ENCODE measurements around the gene ATXN7L1. TPM values are rescaled to one million over a fixed set of nuclear protein-coding genes. Genes with fewer than 3 reads are reported as not detected.
"Not testable (repeated sequence)": the region's sequence is repeated elsewhere in the genome, so short reads cannot be mapped to it uniquely, and the experiment has no call there.

The ATXN7L1 gene
- total RNA-seq, 1 donor from 2014 or later = 12.9 TPM

- peak; percentile 56 for DNase-seq
- H3K27me3 ChIP-seq = no peaks in the 10 kb centered on the region
- no peaks in the 10 kb centered on the region for H3K36me3 ChIP-seq
- no peaks in the 10 kb centered on the region for H3K4me1 ChIP-seq
- intact Hi-C loops (cut with DNase I) = no loop called here
- TF ChIP-seq, protein P1, sequence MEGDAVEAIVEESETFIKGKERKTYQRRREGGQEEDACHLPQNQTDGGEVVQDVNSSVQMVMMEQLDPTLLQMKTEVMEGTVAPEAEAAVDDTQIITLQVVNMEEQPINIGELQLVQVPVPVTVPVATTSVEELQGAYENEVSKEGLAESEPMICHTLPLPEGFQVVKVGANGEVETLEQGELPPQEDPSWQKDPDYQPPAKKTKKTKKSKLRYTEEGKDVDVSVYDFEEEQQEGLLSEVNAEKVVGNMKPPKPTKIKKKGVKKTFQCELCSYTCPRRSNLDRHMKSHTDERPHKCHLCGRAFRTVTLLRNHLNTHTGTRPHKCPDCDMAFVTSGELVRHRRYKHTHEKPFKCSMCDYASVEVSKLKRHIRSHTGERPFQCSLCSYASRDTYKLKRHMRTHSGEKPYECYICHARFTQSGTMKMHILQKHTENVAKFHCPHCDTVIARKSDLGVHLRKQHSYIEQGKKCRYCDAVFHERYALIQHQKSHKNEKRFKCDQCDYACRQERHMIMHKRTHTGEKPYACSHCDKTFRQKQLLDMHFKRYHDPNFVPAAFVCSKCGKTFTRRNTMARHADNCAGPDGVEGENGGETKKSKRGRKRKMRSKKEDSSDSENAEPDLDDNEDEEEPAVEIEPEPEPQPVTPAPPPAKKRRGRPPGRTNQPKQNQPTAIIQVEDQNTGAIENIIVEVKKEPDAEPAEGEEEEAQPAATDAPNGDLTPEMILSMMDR (IDR thresholded peaks at IDR 0.05) = no peak
- no peak overlapping the region for H3K27ac ChIP-seq
- ATAC-seq = no peak
- H3K4me3 ChIP-seq = no peak overlapping the region
- no peaks in the 10 kb centered on the region for H3K9me3 ChIP-seq
These were observed 273.8 kb downstream of the ATXN7L1 start for GRCh38 chr7:105602325-105603305.

DNA sequence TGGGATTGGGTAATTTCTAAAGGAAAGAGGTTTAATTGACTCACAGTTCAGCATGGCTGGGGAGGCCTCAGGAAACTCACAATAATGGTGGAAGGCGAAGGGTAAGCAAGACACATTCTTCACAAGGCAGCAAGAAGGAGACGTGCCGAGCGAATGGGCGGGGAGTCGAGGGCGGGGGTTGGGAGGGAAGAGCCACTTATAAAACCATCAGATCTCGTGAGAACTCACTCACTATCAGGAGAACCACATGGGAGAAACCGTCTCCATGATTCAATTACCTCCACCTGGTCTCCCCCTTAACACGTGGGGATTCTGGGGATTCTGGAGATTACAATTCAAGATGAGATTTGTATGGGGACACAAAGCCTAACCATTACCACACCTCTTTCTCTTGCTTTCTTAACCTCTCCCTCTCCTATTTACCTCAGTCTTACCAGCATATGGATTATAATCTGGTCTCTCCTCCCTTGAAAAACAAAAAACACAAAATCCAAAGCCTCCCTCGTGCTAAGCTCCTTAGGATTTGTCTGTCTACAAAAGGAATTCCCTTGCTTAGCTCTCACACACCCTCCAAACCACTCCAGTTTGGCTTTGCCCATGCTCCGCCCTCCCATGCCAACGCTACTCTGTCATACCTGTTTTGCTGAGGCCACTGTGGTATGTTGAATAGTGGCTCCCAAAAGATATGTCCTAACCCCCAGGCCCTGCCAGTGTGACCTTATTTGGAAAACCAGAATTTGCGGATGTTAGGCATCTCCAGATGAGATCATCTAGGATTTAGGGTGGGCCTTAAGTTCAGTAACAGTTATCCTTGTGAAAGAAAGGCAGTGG is 275.5 kb downstream of the ATXN7L1 start:
- peak; percentile 66 for DNase-seq
- H3K9me3 ChIP-seq = no peaks in the 10 kb centered on the region
- no peaks in the 10 kb centered on the region for H3K27me3 ChIP-seq
- H3K4me3 ChIP-seq = no peak overlapping the region
- ATAC-seq = peak; percentile 94
- H3K36me3 ChIP-seq = no peaks in the 10 kb centered on the region
- intact Hi-C loops (cut with DNase I) = no loop called here
- H3K4me1 ChIP-seq = no peaks in the 10 kb centered on the region
- no peak overlapping the region for H3K27ac ChIP-seq
- TF ChIP-seq, protein P1 (IDR thresholded peaks at IDR 0.05) = no peak

- intact Hi-C loops (cut with DNase I) = no loop called here
- DNase-seq = no peak
- H3K4me1 ChIP-seq = no peaks in the 10 kb centered on the region
- TF ChIP-seq, protein P1 (IDR thresholded peaks at IDR 0.05) = no peak
- H3K27me3 ChIP-seq = no peaks in the 10 kb centered on the region
- no peaks in the 10 kb centered on the region for H3K9me3 ChIP-seq
- ATAC-seq = no peak
- H3K36me3 ChIP-seq = no peaks in the 10 kb centered on the region
- no peak overlapping the region for H3K27ac ChIP-seq
- H3K4me3 ChIP-seq = no peak overlapping the region
These were observed 276.8 kb downstream of the ATXN7L1 start for GRCh38 chr7:105599551-105599950.

DNA sequence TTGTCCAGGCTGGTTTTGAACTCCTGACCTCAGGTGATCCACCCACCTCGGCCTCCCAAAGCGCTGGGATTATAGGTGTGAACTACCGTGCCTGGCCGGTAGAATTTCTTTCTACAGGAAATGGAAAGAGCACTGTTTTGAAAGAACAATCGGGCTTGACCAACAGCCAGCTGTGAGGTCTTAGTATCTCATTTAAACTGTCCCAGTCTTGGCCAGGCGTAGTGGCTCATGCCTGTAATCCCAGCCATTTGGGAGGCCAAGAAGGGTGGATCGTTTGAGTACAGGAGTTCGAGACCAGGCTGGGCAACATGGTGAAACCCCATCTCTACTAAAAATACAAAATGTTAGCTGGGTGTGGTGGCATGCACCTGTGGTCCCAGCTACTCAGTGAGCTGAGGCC is 277.3 kb downstream of the ATXN7L1 start:
- intact Hi-C loops (cut with DNase I); H3K4me1 ChIP-seq; ATAC-seq; H3K9me3 ChIP-seq; H3K27me3 ChIP-seq; H3K27ac ChIP-seq; H3K36me3 ChIP-seq; H3K4me3 ChIP-seq: not testable (repeated sequence)
- peak; percentile 16 for DNase-seq

- no peak for ATAC-seq
These were observed 279.5 kb downstream of the ATXN7L1 start for GRCh38 chr7:105596866-105597265.

More at GRCh38 chr7:105596866-105597265, 279.5 kb downstream of the ATXN7L1 start:
- H3K4me1 ChIP-seq = no peaks in the 10 kb centered on the region
- no peak overlapping the region for H3K27ac ChIP-seq
- intact Hi-C loops (cut with DNase I) = no loop called here
- H3K9me3 ChIP-seq = no peaks in the 10 kb centered on the region
- no peaks in the 10 kb centered on the region for H3K36me3 ChIP-seq
- no peak for DNase-seq
- no peak overlapping the region for H3K4me3 ChIP-seq
- H3K27me3 ChIP-seq = no peaks in the 10 kb centered on the region
- TF ChIP-seq, protein P1 (IDR thresholded peaks at IDR 0.05) = no peak

All from upper lobe of right lung (tissue), 1 donor.